NOMO-1 treated with dmso at 0.1 percent for 144 hours (cell line): ENCODE results near the gene THPO.

Source experiments
- DNase-seq: peaks from one replicate; lab custom pipeline; 2025; ENCODE audit not compliant: unreplicated experiment; lab: John Stamatoyannopoulos, UW

The THPO gene

GRCh38 chr3:184384856-184385422 is 6.9 kb upstream of the THPO start:
- DNase-seq, result no peak

DNA sequence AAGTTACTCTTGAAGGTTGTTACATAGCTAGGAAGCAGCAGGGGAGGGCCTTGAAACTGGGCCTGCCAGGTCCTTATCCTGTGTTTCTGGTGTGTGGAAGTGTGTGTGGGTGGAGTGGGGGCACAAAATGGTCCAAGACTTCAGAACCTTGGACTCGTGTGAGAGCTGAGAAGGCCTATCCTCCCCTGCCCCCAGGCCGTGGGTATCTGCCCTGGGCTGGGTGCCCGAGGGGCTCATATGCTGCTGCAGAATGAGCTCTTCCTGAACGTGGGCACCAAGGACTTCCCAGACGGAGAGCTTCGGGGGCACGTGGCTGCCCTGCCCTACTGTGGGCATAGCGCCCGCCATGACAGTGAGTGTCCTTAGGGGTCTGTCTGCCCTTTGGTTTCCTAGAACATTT is 6.3 kb upstream of the THPO start:
- DNase-seq, result no peak

DNA sequence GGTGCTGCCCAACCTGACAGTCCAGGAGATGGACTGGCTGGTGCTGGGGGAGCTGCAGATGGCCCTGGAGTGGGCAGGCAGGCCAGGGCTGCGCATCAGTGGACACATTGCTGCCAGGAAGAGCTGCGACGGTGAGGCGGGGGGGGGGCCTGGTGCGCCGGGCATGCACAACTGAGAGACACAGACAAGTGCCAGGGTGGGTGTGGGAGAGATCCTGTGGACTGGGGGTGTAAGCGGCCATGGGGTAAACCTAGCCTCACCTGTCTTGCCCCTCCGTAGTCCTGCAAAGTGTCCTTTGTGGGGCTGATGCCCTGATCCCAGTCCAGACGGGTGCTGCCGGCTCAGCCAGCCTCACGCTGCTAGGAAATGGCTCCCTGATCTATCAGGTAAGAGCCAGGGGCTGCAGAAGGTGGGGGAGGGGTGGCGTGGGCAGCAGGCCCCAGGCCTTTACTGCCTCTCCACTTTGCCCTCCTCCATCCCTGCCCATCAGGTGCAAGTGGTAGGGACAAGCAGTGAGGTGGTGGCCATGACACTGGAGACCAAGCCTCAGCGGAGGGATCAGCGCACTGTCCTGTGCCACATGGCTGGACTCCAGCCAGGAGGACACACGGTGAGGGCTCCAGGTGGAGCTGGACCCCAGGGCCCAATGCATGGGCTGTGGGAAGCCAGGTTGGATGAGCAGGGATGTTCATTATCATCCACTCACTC is 5.2 kb upstream of the THPO start:
- no peak for DNase-seq

GRCh38 chr3:184382326-184383032 is 4.5 kb upstream of the THPO start:
- no peak for DNase-seq

DNA sequence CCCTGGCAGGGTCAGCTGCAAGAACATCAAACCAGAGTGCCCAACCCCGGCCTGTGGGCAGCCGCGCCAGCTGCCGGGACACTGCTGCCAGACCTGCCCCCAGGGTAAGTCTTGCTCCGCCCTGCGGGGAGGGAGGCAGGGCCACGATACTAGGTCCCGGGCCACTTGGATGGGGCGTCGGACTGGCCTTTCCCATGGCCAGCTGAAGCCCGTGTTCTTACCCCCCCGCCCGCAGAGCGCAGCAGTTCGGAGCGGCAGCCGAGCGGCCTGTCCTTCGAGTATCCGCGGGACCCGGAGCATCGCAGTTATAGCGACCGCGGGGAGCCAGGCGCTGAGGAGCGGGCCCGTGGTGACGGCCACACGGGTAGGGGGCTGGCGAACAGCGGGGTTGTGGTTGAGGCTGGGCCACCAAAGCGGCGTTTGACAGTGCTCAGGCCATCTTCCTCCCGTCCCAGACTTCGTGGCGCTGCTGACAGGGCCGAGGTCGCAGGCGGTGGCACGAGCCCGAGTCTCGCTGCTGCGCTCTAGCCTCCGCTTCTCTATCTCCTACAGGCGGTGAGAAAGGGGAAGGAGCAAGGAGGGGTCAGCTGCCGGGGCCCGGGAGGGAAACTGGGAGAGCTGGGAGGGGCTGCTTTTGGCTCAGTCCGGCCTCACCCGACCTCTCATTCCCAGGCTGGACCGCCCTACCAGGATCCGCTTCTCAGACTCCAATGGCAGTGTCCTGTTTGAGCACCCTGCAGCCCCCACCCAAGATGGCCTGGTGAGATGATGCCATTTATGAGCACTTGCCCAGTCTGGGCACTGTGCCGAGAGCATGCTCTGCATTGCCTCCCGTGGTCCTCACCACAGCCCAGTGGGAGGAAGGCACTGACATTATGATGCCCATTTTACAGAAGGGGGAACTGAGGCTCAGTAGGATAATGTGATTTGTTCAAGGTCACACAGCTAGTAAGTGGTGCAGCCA is 3.5 kb upstream of the THPO start:
- DNase-seq, result peak; percentile 40

- DNase-seq, result no peak
These were observed 2.7 kb upstream of the THPO start for GRCh38 chr3:184380627-184381260.

GRCh38 chr3:184380185-184380626 is 2.2 kb upstream of the THPO start:
- DNase-seq, result no peak

DNA sequence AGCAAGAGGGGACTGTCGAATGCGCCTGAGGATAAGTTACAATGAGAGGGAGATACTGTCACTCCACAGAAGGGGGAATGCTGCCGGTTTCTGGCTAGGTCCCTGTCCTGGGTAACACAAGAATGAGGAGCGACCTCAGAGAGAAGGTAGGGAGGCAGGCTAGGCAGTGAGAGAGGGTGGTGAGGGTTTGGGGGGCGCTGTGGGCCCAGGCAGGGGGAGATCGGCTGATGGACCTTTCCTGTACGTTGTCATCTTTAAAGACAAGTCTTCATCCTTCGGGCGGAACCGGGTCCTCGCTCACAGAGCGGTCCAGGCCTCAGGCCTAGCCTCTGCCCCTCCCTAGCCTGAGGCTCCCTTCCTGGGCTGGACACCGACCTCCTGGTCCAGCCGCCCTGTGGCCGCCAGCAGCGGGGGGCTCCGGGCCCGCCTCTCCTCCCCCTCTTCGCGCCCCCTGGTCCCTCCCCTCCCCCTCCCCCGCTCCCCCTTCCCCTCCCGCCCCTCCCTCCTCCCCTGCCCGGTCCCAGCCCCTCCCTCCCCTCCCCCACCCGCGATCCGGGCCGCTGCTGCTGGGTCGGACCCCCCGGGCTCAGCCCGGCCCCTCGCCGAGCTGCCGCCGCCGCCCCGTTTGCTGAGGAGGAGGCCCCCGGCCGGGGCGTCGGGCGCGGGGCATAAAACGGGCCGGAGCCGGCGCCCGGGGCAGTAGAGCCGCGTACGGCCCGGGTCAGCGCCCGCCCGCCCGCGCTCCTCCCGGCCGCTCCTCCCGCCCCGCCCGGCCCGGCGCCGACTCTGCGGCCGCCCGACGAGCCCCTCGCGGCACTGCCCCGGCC is 1.6 kb upstream of the THPO start, which contains the start of gene CHRD:
Gene CHRD (plus strand): TSS at position 697 of the 827 bp plus-strand sequence. CDS start 265 bp downstream, outside the sequence.
- no peak for DNase-seq

GRCh38 chr3:184378651-184379357 is 797 bp upstream of the THPO start:
- no peak for DNase-seq

DNA sequence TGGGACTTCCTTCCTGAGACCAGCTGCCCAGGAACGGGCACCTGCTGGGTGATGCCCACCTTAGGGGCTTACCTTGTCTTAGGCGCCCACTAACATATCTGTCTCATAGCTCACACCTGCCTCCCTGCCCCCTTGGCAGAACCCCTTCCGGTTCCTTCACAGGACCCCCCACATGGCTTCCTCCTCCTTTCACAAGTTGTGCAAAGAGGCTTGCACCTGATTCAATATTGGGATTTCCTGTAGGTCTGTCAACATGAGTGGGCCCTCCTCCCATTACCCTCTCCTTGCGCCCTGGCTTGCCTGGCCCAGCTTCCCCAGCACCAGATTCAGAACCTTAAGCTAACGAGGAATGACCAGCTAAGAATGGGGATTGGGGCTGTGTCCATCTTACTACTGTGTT is 633 bp downstream of the THPO start:
- DNase-seq, result no peak

- DNase-seq, result no peak
These were observed 2.1 kb downstream of the THPO start for GRCh38 chr3:184375747-184376461.

GRCh38 chr3:184373422-184373821 is 4.6 kb downstream of the THPO start:
- no peak for DNase-seq

DNA sequence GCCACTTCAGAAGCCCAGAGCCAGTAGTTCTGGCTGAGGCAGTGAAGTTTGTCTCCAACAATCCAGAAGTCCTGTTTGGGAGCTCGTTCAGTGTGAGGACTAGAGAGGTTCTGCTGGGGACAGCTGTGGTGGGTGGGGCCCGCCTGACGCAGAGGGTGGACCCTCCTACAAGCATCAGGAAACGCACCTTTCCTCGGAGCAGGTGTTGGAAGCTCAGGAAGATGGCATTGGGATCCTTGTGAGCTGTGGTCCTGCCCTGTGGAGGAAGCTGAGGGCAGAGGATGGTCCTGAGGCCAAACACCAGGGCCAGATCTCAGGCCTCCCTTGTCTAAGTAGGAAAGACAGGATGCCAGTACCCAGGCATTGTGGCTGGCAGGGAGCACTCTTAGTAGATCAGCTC is 5.1 kb downstream of the THPO start:
- no peak for DNase-seq

GRCh38 chr3:184372296-184372821 is 5.6 kb downstream of the THPO start:
- no peak for DNase-seq

DNA sequence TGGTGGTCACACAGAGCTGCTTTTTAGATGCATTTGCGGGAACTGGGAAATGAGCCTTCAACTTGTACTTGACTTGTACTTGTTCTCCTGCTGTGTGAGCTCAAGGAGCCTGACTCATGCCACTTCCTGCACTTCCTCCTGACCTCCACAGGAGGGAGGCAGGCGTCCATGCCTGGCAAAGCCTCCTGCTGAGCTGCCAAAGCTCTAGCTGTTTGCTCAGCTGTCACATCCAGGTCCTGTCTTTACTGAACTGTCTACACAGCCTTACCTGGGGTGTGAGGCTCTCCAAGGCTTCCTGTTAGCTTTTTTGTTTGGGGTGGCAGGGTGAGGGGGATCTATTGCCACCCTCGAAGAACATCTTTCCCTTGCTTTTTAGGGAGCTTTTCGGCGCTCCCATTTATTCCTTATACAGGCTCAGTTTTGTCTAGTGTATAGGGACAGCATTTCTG is 6.4 kb downstream of the THPO start:
- DNase-seq, result peak; percentile 78

DNA sequence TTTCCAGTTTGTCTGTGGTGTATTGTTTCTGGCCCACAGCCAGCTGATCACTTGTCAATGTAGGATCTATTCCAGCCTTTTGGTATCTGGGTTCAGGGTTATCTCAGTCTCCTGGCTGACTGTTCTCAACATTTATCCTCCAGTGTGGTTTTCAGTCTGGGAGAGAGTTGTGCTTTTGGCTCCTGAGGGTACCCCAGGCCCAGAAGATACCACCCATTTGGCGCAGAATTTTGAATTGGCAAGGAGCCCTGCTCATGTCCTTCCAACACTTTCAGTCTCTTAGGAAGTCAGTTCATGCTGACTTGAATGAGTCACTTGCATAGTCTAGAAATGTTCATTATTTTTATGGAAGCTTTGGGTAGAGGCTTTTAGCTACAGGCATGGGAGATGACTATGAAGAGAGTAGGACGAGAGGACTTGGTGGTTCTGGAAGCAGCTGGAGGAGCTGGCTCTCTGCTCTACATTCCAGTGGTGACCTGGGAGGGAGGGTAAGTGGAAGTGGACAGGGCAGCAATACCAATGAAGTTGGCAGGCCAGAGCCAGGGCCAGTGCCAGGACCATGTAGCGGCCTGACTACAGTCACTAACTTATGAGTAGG is 9.3 kb downstream of the THPO start:
- no peak for DNase-seq

- no peak for DNase-seq
These were observed 9.9 kb downstream of the THPO start for GRCh38 chr3:184368116-184368515.
